NT2/D1 (cell line): Measurements from ENCODE around the gene SGF29.

Experiments
- SUZ12 ChIP-seq: IDR thresholded peaks from 2 replicates; pipeline ENCODE4 v1.6.1; 2011; ENCODE audit not compliant: insufficient read length, insufficient read depth; ENCODE audit errors: extremely low read depth
- YY1 ChIP-seq: IDR thresholded peaks from 2 replicates; pipeline ENCODE4 v1.6.1; 2011; ENCODE audit not compliant: insufficient read length, insufficient read depth
- ZNF274 ChIP-seq: IDR thresholded peaks from 2 replicates; pipeline ENCODE4 v1.6.1; 2011; ENCODE audit warnings: mild to moderate bottlenecking, low read depth, low read length

GRCh38 chr16:28532940-28533647 lies 20.6 kb upstream of the SGF29 start:
- TF ChIP-seq ZNF274 (no peak), YY1 (no peak), SUZ12 (no peak)
